AG04449 (cell line): ENCODE measurements around the gene FAM149B1.
"Not testable (repeated sequence)": the region's sequence is repeated elsewhere in the genome, so short reads cannot be mapped to it uniquely, and the experiment has no call there.

Experiments
- CTCF ChIA-PET: fragments of 350-600 bp; formaldehyde crosslinking; extraction: SDS; loops from one replicate; lab custom pipeline; 2021; ENCODE audit warnings: antibody characterized with exemption; lab: Yijun Ruan, JAX
- POLR2A ChIA-PET: fragments of 400-600, 350-600 bp; formaldehyde crosslinking; extraction: SDS; loops from one replicate; lab custom pipeline; 2020; ENCODE audit warnings: antibody characterized with exemption, inconsistent platforms; lab: Yijun Ruan, JAX
- DNase-seq: peaks from one replicate; pipeline ENCODE4 v3.0.0-alpha.2; 2010; ENCODE audit warnings: low read depth, low spot score
- H3K4me3 ChIP-seq: 2 replicates; pipeline ENCODE4 v1.5.1; 2011; ENCODE audit warnings: low read depth, mild to moderate bottlenecking, control low read depth, low read length
- CTCF ChIP-seq: IDR thresholded peaks from one replicate; pipeline ENCODE4 v1.5.1; 2011; ENCODE audit warnings: mild to moderate bottlenecking, moderate library complexity, low read length, control low read depth, inconsistent platforms; ENCODE audit not compliant: insufficient read depth; ENCODE audit errors: missing control alignments

The FAM149B1 gene

GRCh38 chr10:73131913-73132686 is 35.8 kb upstream of the FAM149B1 start:
- DNase-seq: no peak
- CTCF ChIA-PET: interaction anchor here (6.3 kb wide), 1 partner anchor 28 kb away, joined by 48 read pairs; no protein-coding TSS in a partner anchor
- POLR2A ChIA-PET: no interaction called here
- no peak for TF ChIP-seq CTCF
- no peak overlapping the region for H3K4me3 ChIP-seq

- POLR2A ChIA-PET: no interaction called here
- CTCF ChIA-PET: interaction anchor here (1.9 to 6.3 kb wide), 2 partner anchors 10 to 25 kb away, joined by 4 to 48 read pairs; no protein-coding TSS in a partner anchor
- no peak for DNase-seq
- no peak overlapping the region for H3K4me3 ChIP-seq
- TF ChIP-seq CTCF: no peak
Observed at GRCh38 chr10:73134727-73135126, 33.2 kb upstream of the FAM149B1 start.

GRCh38 chr10:73136627-73137026 is 31.3 kb upstream of the FAM149B1 start:
- ChIA-PET POLR2A (interaction anchor here (1.5 kb wide), 1 partner anchor 41 kb away, joined by 4 read pairs; the partner anchor contains the start of gene P4HA1), CTCF (interaction anchor here (6.3 kb wide), 1 partner anchor 23 kb away, joined by 48 read pairs; no protein-coding TSS in a partner anchor)
- no peak for DNase-seq
- H3K4me3 ChIP-seq: no peak overlapping the region
- TF ChIP-seq CTCF: no peak

GRCh38 chr10:73139251-73139650 is 28.7 kb upstream of the FAM149B1 start:
- DNase-seq: no peak
- POLR2A ChIA-PET: no interaction called here
- H3K4me3 ChIP-seq: no peak overlapping the region
- CTCF ChIA-PET: interaction anchor here (0.6 to 3.1 kb wide), 2 partner anchors 20 to 176 kb away, joined by 4 to 19 read pairs; no protein-coding TSS in a partner anchor
- no peak for TF ChIP-seq CTCF

GRCh38 chr10:73141603-73142002 is 26.3 kb upstream of the FAM149B1 start:
- ChIA-PET CTCF (interaction anchor here (1.2 to 1.9 kb wide), 2 partner anchors 16 to 17 kb away, joined by 3 to 9 read pairs; no protein-coding TSS in a partner anchor), POLR2A (no interaction called here)
- no peak overlapping the region for H3K4me3 ChIP-seq
- no peak for DNase-seq
- TF ChIP-seq CTCF: no peak

- POLR2A ChIA-PET, H3K4me3 ChIP-seq, CTCF ChIA-PET, DNase-seq: not testable (repeated sequence)
Observed at GRCh38 chr10:73150633-73151413, 17.1 kb upstream of the FAM149B1 start.
